H1 (cell line): Measurements from ENCODE around the gene ZNF283. TPM values are rescaled to one million over a fixed set of nuclear protein-coding genes. Genes with fewer than 3 reads are reported as not detected.

ENCODE experiments used
- CTCF ChIA-PET: fragments of 300-600 bp; sonication (Branson Sonifier 250); formaldehyde crosslinking; loops from one replicate; lab custom pipeline; 2021; ENCODE audit not compliant: partially characterized antibody; lab: Charles Lee
- POLR2A ChIA-PET: fragments of 300-600 bp; sonication (Branson Sonifier 250); formaldehyde crosslinking; loops from one replicate; lab custom pipeline; 2021; ENCODE audit warnings: inconsistent platforms; ENCODE audit not compliant: partially characterized antibody; lab: Charles Lee
- DNase-seq, 2 experiments: peaks; one replicate each; pipeline versions ENCODE4 v3.0.0 to v3.0.0-alpha.2; 2010 to 2022; ENCODE audit warnings: low spot score in 2 of 2, low read depth in 1 of 2, mixed read lengths in 1 of 2
- FAIRE-seq: peaks from 2 replicates; lab custom pipeline; 2011; peaks lifted over from hg19 to GRCh38; lab: Jason Lieb, UNC
- H2AFZ ChIP-seq: 2 replicates; pipeline ENCODE4 v1.8.1; 2012; ENCODE audit warnings: low read length, inconsistent platforms
- H2AK5ac ChIP-seq: 2 replicates; pipeline ENCODE4 v1.6.1; 2013; ENCODE audit warnings: low read depth, low read length
- H2BK120ac ChIP-seq: replicated peaks from 2 replicates; pipeline ENCODE3; 2013; ENCODE audit warnings: low read depth, low read length, inconsistent platforms
- H2BK12ac ChIP-seq: 2 replicates; pipeline ENCODE4 v1.6.1; 2013; ENCODE audit warnings: low read depth, low read length
- H2BK15ac ChIP-seq: 2 replicates; pipeline ENCODE4 v1.6.1; 2013; ENCODE audit warnings: low read length
- H2BK20ac ChIP-seq: 2 replicates; pipeline ENCODE4 v1.6.1; 2013; ENCODE audit warnings: low read length
- H2BK5ac ChIP-seq: 2 replicates; pipeline ENCODE4 v1.6.1; 2013; ENCODE audit warnings: low read depth, low read length
- H3K14ac ChIP-seq: 2 replicates; pipeline ENCODE4 v1.6.1; 2013; ENCODE audit warnings: inconsistent platforms; ENCODE audit not compliant: insufficient read length
- H3K18ac ChIP-seq: 2 replicates; pipeline ENCODE4 v1.6.1; 2013; ENCODE audit warnings: low read length; ENCODE audit errors: extremely low read depth
- H3K23ac ChIP-seq: 2 replicates; pipeline ENCODE4 v1.6.1; 2013; ENCODE audit warnings: inconsistent platforms; ENCODE audit not compliant: insufficient read length
- H3K23me2 ChIP-seq: 2 replicates; pipeline ENCODE4 v1.6.1; 2013; ENCODE audit warnings: low read depth, low read length
- H3K27ac ChIP-seq: 2 replicates; pipeline ENCODE4 v1.6.1; 2011; ENCODE audit warnings: low read depth, low read length, inconsistent platforms
- H3K27me3 ChIP-seq, 4 experiments: replicated peaks in 1 of 4; 1 replicate in 1 of 4; 2 replicates in 3 of 4; pipeline versions ENCODE4 v1.6.1 to v1.8.1; 2011 to 2013; ENCODE audit warnings: low read length in 3 of 4, mild to moderate bottlenecking in 3 of 4, inconsistent platforms in 2 of 4, mixed read lengths in 2 of 4, moderate library complexity in 1 of 4; ENCODE audit not compliant: control insufficient read depth in 3 of 4, insufficient read depth in 3 of 4; ENCODE audit errors: extremely low read depth in 1 of 4
- H3K36me3 ChIP-seq, 4 experiments: 2 replicates each; pipeline versions ENCODE4 v1.6.1 to v1.8.1; 2011 to 2013; ENCODE audit warnings: mild to moderate bottlenecking in 4 of 4, low read length in 3 of 4, moderate library complexity in 2 of 4, control low read depth in 1 of 4, inconsistent platforms in 1 of 4; ENCODE audit not compliant: insufficient read depth in 4 of 4, control insufficient read depth in 2 of 4
- H3K4ac ChIP-seq: replicated peaks from 2 replicates; pipeline ENCODE3; 2013; ENCODE audit warnings: low read length, low read depth, mixed read lengths, inconsistent platforms; ENCODE audit not compliant: insufficient read length
- H3K4me1 ChIP-seq, 4 experiments: replicated peaks in 1 of 4; 1 replicate in 1 of 4; 2 replicates in 3 of 4; pipeline versions ENCODE4 v1.6.1 to v1.8.1; 2011 to 2013; ENCODE audit warnings: low read length in 3 of 4, inconsistent platforms in 2 of 4, mixed read lengths in 1 of 4; ENCODE audit not compliant: insufficient read depth in 4 of 4, control insufficient read depth in 3 of 4
- H3K4me2 ChIP-seq, 2 experiments: 2 replicates each; pipeline versions ENCODE4 v1.6.1 to v1.8.1; 2011 to 2013; ENCODE audit warnings: low read depth in 2 of 2, low read length in 2 of 2, control low read depth in 1 of 2, inconsistent platforms in 1 of 2, mild to moderate bottlenecking in 1 of 2; ENCODE audit not compliant: insufficient read depth in 1 of 2
- H3K4me3 ChIP-seq, 4 experiments: fragments of 200-600, 300-600 bp in 1 of 4; sonication (generic), shearing (Covaris generic), sonication (Bioruptor Twin) in 1 of 4; 2 replicates each; pipeline versions ENCODE4 v1.5.1 to v1.8.1; 2011 to 2016; ENCODE audit warnings: low read length in 4 of 4, low read depth in 3 of 4, control low read depth in 2 of 4, inconsistent platforms in 2 of 4, mild to moderate bottlenecking in 2 of 4, mixed read lengths in 1 of 4, moderate library complexity in 1 of 4; ENCODE audit not compliant: insufficient read depth in 2 of 4; ENCODE audit errors: extremely low read depth in 1 of 4
- H3K56ac ChIP-seq: replicated peaks from 2 replicates; pipeline ENCODE3; 2013; ENCODE audit warnings: low read depth, mild to moderate bottlenecking, mixed read lengths, low read length, inconsistent platforms; ENCODE audit not compliant: insufficient read length
- H3K79me1 ChIP-seq: 2 replicates; pipeline ENCODE4 v1.6.1; 2013; ENCODE audit warnings: low read depth, low read length, control low read depth
- H3K79me2 ChIP-seq, 2 experiments: 2 replicates each; pipeline versions ENCODE4 v1.6.1 to v1.8.1; 2012 to 2013; ENCODE audit warnings: low read length in 2 of 2, mild to moderate bottlenecking in 2 of 2, inconsistent platforms in 1 of 2; ENCODE audit not compliant: insufficient read depth in 2 of 2, control insufficient read depth in 1 of 2
- H3K9ac ChIP-seq, 4 experiments: replicated peaks in 1 of 4; 1 replicate in 1 of 4; 2 replicates in 3 of 4; pipeline versions ENCODE4 v1.6.1 to v1.8.1; 2011 to 2013; ENCODE audit warnings: low read depth in 3 of 4, low read length in 3 of 4, control low read depth in 2 of 4, mild to moderate bottlenecking in 2 of 4, moderate library complexity in 2 of 4, inconsistent platforms in 1 of 4; ENCODE audit errors: extremely low read depth in 1 of 4
- H3K9me3 ChIP-seq, 2 experiments: 2 replicates each; pipeline versions ENCODE4 v1.6.1 to v1.8.1; 2012 to 2013; ENCODE audit warnings: mild to moderate bottlenecking in 2 of 2, moderate library complexity in 2 of 2, control low read depth in 1 of 2, inconsistent platforms in 1 of 2, low read depth in 1 of 2, low read length in 1 of 2, mixed read lengths in 1 of 2; ENCODE audit not compliant: insufficient read depth in 2 of 2
- H4K20me1 ChIP-seq, 2 experiments: replicated peaks in 1 of 2; 2 replicates each; pipeline versions ENCODE3 to v1.8.1; 2011 to 2013; ENCODE audit warnings: inconsistent platforms in 2 of 2, low read length in 2 of 2, mild to moderate bottlenecking in 1 of 2; ENCODE audit not compliant: insufficient read depth in 2 of 2, control insufficient read depth in 1 of 2
- H4K5ac ChIP-seq: 2 replicates; pipeline ENCODE4 v1.6.1; 2013; ENCODE audit warnings: low read length, low read depth, mixed read lengths, inconsistent platforms; ENCODE audit not compliant: insufficient read length
- H4K8ac ChIP-seq: 2 replicates; pipeline ENCODE4 v1.8.0; 2013; ENCODE audit warnings: mild to moderate bottlenecking, moderate library complexity, low read length, inconsistent platforms; ENCODE audit not compliant: insufficient read depth; ENCODE audit errors: extremely low read depth
- H4K91ac ChIP-seq: replicated peaks from 2 replicates; pipeline ENCODE3; 2013; ENCODE audit warnings: low read length, mixed read lengths, inconsistent platforms; ENCODE audit not compliant: insufficient read length
- CHD2 ChIP-seq: IDR thresholded peaks from 2 replicates; pipeline ENCODE4 v1.6.1; 2012; ENCODE audit warnings: low read length, improper control_type of control experiment
- EP300 ChIP-seq, 2 experiments: IDR thresholded peaks; 1 replicate in 1 of 2; 2 replicates in 1 of 2; pipeline ENCODE4 v1.6.1; 2011 to 2012; ENCODE audit warnings: low read depth in 2 of 2, low read length in 2 of 2, mild to moderate bottlenecking in 2 of 2, borderline replicate concordance in 1 of 2, inconsistent platforms in 1 of 2, moderate library complexity in 1 of 2
- GTF2F1 ChIP-seq: IDR thresholded peaks from 2 replicates; pipeline ENCODE4 v1.6.1; 2012; ENCODE audit warnings: low read depth, low read length, improper control_type of control experiment, borderline replicate concordance
- KDM1A ChIP-seq: fragments of 200-600, 300-600 bp; sonication (generic); IDR thresholded peaks from 2 replicates; pipeline ENCODE4 v1.7.1; 2016; ENCODE audit warnings: mild to moderate bottlenecking, low read length, borderline replicate concordance
- POU5F1 ChIP-seq: IDR thresholded peaks from 2 replicates; pipeline ENCODE4 v1.6.1; 2011; ENCODE audit warnings: low read depth, mild to moderate bottlenecking, low read length, moderate library complexity
- RFX5 ChIP-seq: IDR thresholded peaks from 2 replicates; pipeline ENCODE4 v1.6.1; 2011; ENCODE audit warnings: low read depth, low read length, improper control_type of control experiment, borderline replicate concordance
- RNF2 ChIP-seq: fragments of 200-900, 300-1000 bp; sonication (generic); IDR thresholded peaks from 2 replicates; pipeline ENCODE4 v1.7.1; 2016; ENCODE audit warnings: borderline replicate concordance, low read depth, mild to moderate bottlenecking, antibody characterized with exemption, low read length; ENCODE audit not compliant: poor library complexity, severe bottlenecking; ENCODE audit errors: missing control alignments
- SAP30 ChIP-seq: fragments of 300-600 bp; sonication (generic); IDR thresholded peaks from 2 replicates; pipeline ENCODE4 v1.7.1; 2012; ENCODE audit warnings: low read length, moderate library complexity, mild to moderate bottlenecking, inconsistent platforms; ENCODE audit not compliant: insufficient read depth, insufficient replicate concordance
- SIX5 ChIP-seq: IDR thresholded peaks from 2 replicates; pipeline ENCODE4 v1.6.1; 2011; ENCODE audit warnings: mild to moderate bottlenecking, low read depth, low read length
- TBP ChIP-seq: IDR thresholded peaks from 2 replicates; pipeline ENCODE4 v1.6.1; 2011; ENCODE audit warnings: low read depth, low read length, improper control_type of control experiment
- TCF12 ChIP-seq: IDR thresholded peaks from 2 replicates; pipeline ENCODE4 v1.6.1; 2011; ENCODE audit warnings: low read depth, mild to moderate bottlenecking, low read length
- TEAD4 ChIP-seq: IDR thresholded peaks from 2 replicates; pipeline ENCODE4 v1.6.1; 2012; ENCODE audit warnings: low read depth, low read length, inconsistent platforms, mixed read lengths
- WGBS, 2 experiments: shearing (Covaris generic) in 1 of 2; methylation state at CpG; one replicate each; pipeline versions ENCODE4 v1.1.6 to v1.1.7; 2013 to 2015; ENCODE audit warnings: low lambda C conversion rate in 2 of 2, mixed read lengths in 2 of 2, inconsistent platforms in 1 of 2, low coverage in 1 of 2, missing lambda C conversion rate in 1 of 2; ENCODE audit not compliant: insufficient replicate concordance in 2 of 2, insufficient coverage in 1 of 2, insufficient read length in 1 of 2; ENCODE audit errors: extremely low coverage in 1 of 2, missing lambda C conversion rate in 1 of 2; 5-methylcytosine and 5-hydroxymethylcytosine counted together
- polyA plus RNA-seq, 7 experiments: library from polyadenylated mRNA; depleted of rRNA in 3 of 7; stranded (reverse) in 5 of 7; unstranded in 2 of 7; fragments of >200 nt in 5 of 7; fragments of 200-250 nt in 2 of 7; gene quantifications; 1 replicate in 5 of 7; 2 replicates in 1 of 7; 4 replicates in 1 of 7; pipeline versions ENCODE4 v1.2.1 to v1.2.3, GENCODE V29; 2011 to 2013; ENCODE audit warnings: missing spikeins in 2 of 7, mixed read lengths in 2 of 7
- total RNA-seq: library from RNA; stranded (reverse); fragmentation: NEBNext Ultra II Directional; extraction: Animal tissue kit (Norgen Biotek cat#: 25700); gene quantifications from 2 replicates; pipeline ENCODE4 v1.2.1, GENCODE V29; 2021
- TF ChIP-seq, protein P1 (sequence below): IDR thresholded peaks from 2 replicates; pipeline ENCODE4 v1.6.1; 2012; ENCODE audit warnings: inconsistent platforms

The ZNF283 gene
- total and polyA plus RNA-seq, 2 of the 8 experiments (the other 6 are each of a cell fraction or from before 2014, with no cell fraction given) = 1.1 to 4.3 TPM

DNA sequence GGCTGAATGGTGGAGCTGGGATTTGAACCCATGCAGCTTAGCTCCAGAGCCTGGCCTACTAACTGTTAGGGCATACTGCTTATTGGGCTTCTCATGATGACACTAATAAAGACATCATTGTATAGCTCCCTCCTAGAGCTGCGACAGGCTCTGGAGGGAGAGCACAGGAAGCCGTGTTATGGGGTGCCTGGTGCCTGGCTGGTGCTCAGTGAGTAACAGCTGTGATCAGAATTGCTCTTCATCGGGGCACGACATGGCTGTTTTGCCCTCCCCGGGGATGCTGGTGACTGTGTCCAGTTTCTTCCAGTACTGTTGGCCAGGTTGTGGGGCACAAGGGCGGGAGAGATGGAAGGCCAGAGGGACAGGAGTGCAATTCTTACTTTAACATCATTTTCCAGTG lies 30.0 kb upstream of the ZNF283 start:
- Histone ChIP-seq H2BK15ac (no peak overlapping the region), H3K4me2 (no peak overlapping the region), H2AK5ac (no peak overlapping the region), H3K9ac (no peak overlapping the region), H3K14ac (no peak overlapping the region), H4K5ac (no peak overlapping the region), H3K27me3 (peaks cover 4 to 36% (median 24%) of the 10 kb centered on the region in 4 experiments), H3K79me2 (no peaks in the 10 kb centered on the region), H3K4me3 (no peak overlapping the region), H2BK5ac (no peak overlapping the region), H3K4me1 (peaks cover 0 to 5% (median 3%) of the 10 kb centered on the region in 4 experiments; a peak in 5 of 7 replicates), H3K79me1 (no peaks in the 10 kb centered on the region), H2AFZ (no peak overlapping the region), H3K9me3 (no peaks in the 10 kb centered on the region), H3K23ac (no peak overlapping the region), H3K36me3 (no peaks in the 10 kb centered on the region), H3K18ac (no peak overlapping the region), H4K91ac (no peak overlapping the region), H2BK12ac (peak overlapping the region; percentile 7; the same call in 1 of the 2 replicates), H2BK120ac (no peak overlapping the region), H3K27ac (no peak overlapping the region), H3K23me2 (peaks cover 8% of the 10 kb centered on the region), H3K4ac (peak overlapping the region; percentile 69), H4K8ac (no peak overlapping the region), H4K20me1 (peaks cover 0 to 3% of the 10 kb centered on the region in 2 experiments), H2BK20ac (no peak overlapping the region), H3K56ac (no peak overlapping the region)
- ChIA-PET CTCF (interaction anchor here (1.3 to 37.0 kb wide), 5 partner anchors 12 to 41 kb away, joined by 3 to 703 read pairs (median 9); partner anchors contain the start of gene SMG9), POLR2A (no interaction called here)
- WGBS, 2 experiments = 48% methylated on average over 6 of the region's 6 CpGs; no CpG with 5 or more reads in 1 of the 2 experiments
- DNase-seq = no peak
- FAIRE-seq = no peak
- no peak for TF ChIP-seq TBP
- no peak for TF ChIP-seq RNF2
- no peak for TF ChIP-seq CHD2
- no peak for TF ChIP-seq GTF2F1
- TF ChIP-seq KDM1A = no peak
- TF ChIP-seq POU5F1 = no peak
- TF ChIP-seq SIX5 = no peak
- no peak for TF ChIP-seq EP300 (IDR thresholded peaks at IDR 0.05; ENCODE audit: borderline replicate concordance in 1 of 2, low read depth in 2 of 2, low read length in 2 of 2)
- TF ChIP-seq TCF12 = no peak
- no peak for TF ChIP-seq RFX5
- TF ChIP-seq, protein P1, sequence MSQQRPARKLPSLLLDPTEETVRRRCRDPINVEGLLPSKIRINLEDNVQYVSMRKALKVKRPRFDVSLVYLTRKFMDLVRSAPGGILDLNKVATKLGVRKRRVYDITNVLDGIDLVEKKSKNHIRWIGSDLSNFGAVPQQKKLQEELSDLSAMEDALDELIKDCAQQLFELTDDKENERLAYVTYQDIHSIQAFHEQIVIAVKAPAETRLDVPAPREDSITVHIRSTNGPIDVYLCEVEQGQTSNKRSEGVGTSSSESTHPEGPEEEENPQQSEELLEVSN = no peak
- TF ChIP-seq TEAD4 = no peak
- TF ChIP-seq SAP30 = no peak
